Measurements from ENCODE around the gene DHX32.

The DHX32 gene

DNA sequence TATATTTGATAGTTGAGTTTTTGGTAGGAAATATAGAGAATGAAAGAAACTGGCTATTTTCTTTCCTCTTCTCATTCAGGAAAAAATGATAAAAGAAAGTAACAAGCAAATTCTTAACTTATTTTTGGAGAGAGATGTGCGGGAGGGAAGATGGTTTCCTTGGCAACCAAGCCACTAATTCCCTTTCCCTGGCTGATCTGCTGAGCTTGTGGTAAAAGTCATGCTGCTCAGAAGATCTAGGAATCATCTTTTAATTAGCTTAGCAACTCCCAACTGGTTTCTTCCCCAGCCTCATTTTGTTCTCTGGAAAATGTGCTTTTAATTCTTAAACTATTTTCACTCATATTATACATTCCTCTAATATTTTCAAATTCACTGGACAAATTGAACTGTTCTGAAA is 69.8 kb downstream of the DHX32 start:
- DNase-seq (ENCODE audit: low spot score): no peak

- no peak for DNase-seq (ENCODE audit: low spot score)
These were observed 73.0 kb downstream of the DHX32 start for GRCh38 chr10:125808047-125808446.

DNA sequence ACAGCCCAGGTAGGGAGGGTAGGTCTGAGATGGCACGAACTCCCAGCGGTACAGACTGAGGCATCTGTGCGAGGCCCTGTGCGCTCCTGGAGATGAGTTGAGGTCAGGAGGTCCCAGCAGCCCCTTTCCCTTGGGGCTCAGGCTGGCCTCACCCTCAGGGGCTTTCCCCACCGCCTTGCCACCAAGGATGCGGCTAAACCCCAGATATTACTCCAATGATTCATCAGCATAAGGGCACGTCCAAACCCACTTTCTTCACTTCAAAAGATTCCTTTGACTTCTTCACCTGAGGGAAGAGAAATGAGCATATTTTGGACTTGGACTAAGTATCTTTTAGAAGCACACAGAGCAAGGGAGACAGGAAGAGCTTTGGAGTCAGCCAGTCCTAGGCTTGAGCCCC is 78.4 kb downstream of the DHX32 start:
- DNase-seq (ENCODE audit: low spot score): no peak

GRCh38 chr10:125802131-125802530 is 79.0 kb downstream of the DHX32 start:
- no peak for DNase-seq (ENCODE audit: low spot score)

DNA sequence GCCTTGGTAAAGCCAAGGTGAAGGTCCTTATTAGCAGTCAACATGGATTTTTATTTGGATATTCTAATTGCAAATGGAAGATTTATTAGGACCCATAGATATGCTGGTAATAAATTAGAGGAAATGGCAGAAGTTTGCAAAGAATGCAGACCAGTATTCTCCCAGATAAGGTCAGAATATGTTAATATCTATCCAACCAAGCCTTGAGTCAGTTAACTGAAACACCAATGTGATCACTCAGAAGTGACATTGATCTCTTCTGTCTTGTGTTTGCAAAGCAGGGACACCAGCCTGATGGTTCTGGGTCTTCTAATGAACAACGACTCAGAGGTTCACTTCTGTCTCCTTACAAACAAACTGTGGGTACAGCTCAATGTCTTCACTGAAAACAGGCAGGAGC is 79.5 kb downstream of the DHX32 start:
- no peak for DNase-seq (ENCODE audit: low spot score)

DNA sequence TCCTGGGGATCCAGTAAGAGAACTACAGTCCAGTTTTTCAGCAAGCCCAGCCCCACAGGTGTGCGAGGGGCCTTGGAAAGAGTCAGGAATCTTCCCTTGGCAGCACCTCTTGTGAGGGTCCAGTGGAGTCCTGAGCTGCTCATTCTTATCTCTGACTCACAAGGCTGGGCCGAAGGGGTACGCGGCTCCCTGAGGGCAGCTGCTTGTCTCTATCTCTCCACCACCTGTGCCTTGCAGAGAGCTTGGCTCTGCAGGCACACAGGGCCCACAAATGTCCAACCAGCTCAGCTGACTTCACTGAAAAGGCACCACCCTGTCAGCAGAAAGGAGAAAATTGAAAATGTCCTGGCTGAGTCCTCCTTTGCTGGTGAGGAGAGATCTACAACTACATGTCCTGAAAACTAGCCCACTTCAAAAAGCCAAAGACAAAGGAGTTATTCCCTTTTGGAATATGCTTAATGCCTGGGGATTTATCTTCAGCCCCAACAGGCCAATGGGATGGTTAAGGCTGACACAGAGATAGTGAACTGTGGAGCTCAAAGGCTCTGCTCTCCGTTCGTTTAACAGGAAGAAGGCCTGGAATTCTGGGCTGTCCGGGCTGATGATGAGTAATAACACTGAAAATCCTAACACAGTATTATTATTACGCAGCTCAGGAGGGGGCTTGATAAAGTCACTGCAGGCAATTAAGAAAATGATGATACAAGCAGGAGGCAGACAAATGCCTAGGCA is 81.5 kb downstream of the DHX32 start:
- DNase-seq (ENCODE audit: low spot score): no peak

- no peak for DNase-seq (ENCODE audit: low spot score)
These were observed 83.0 kb downstream of the DHX32 start for GRCh38 chr10:125797994-125798662.

DNA sequence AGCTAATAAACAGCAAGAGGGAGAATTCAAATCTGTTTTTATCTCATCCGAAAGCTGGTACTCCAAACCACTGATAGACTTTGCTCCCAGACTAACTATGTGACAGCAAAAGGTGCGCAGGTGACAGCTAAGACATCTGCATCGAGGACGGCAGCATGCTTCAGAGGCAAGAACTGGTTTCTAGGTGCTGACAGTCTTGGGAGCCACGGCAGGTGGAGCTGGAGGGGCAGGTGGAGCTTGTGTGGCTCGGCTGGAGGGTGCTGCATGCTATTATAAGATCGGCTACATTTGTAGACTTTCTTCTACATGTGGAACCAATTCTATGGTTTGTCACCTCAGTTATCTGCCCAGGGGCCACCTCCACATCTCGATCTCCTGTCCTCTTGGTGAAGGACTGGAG is 83.7 kb downstream of the DHX32 start:
- no peak for DNase-seq (ENCODE audit: low spot score)

GRCh38 chr10:125795637-125796190 is 85.4 kb downstream of the DHX32 start:
- no peak for DNase-seq (ENCODE audit: low spot score)

DNA sequence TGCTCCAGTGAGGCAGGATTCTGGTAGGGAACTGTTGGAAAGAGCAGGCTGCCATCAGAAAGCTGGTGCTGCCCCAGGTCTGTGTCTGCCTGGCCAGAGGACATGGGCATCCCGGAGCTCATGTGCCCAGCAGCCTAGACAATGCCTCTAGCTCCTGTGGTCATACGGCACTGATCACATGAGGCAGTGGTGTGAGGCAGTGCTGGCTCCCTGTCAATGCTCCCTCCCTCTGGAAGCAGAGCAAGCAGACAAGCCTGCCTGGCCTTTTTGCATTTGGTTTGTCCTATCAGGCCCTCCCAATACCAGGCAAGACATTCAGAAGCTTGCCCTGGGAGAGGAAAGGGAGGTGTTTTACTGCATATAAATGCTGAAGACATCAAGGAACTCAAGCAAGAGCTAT is 86.0 kb downstream of the DHX32 start:
- DNase-seq (ENCODE audit: low spot score): no peak

GRCh38 chr10:125792342-125793300 is 88.5 kb downstream of the DHX32 start:
- DNase-seq (ENCODE audit: low spot score): no peak

DNA sequence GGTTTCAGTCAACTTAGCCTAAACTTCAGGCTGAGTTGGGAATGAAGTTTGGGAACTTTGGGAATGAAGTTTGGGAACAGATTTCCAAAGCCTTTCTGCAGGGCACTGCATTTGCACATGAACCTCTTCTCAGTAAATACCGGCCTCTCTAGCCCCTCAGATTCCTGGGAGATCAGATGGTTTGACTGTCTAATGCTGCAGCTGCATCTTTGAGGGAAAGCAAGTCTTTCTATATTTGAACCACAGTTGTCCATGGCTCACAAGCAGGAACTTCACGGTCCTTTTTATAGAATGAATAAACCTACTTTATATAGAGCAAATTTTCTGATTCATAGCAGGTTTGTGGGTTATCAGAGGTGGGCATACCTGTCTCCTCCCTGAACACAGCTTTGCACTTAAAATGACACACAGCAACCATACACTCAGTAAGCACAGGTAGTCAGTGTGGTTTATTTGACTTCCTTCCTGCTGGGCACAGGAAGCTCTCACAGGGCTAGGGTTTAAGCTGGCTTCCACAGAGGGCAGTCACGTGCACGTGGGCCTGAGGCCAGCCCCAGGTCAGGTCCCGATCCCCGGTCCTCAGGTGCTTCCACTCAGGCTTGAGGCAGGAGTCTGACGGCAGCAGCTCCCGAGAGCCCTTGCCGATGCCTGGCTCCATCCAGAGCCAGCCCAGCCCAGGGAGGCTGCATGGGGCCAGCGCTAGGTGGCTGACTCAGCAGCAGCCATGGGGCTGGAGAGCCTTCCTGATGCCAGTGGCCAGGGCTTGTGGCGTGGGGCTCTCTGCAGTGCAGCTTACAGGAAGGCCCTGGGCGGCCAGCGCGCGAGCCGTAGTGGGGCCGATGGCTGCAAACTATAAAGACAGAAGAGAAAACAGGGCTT is 92.7 kb downstream of the DHX32 start:
- no peak for DNase-seq (ENCODE audit: low spot score)

Measured in CD4-positive, alpha-beta T cell treated with Interleukin-6 at 100 ng/mL for 8 hours (primary cell).